ENCODE data around the gene ARFGAP2. TPM values are rescaled to one million over a fixed set of nuclear protein-coding genes. Genes with fewer than 3 reads are reported as not detected.
A peak's percentile ranks its signal among the peaks of the same experiment; 100 is the strongest.

ARFGAP2 gene
- polyA plus RNA-seq, 1 donor from 2014 or later = 213 TPM

DNA sequence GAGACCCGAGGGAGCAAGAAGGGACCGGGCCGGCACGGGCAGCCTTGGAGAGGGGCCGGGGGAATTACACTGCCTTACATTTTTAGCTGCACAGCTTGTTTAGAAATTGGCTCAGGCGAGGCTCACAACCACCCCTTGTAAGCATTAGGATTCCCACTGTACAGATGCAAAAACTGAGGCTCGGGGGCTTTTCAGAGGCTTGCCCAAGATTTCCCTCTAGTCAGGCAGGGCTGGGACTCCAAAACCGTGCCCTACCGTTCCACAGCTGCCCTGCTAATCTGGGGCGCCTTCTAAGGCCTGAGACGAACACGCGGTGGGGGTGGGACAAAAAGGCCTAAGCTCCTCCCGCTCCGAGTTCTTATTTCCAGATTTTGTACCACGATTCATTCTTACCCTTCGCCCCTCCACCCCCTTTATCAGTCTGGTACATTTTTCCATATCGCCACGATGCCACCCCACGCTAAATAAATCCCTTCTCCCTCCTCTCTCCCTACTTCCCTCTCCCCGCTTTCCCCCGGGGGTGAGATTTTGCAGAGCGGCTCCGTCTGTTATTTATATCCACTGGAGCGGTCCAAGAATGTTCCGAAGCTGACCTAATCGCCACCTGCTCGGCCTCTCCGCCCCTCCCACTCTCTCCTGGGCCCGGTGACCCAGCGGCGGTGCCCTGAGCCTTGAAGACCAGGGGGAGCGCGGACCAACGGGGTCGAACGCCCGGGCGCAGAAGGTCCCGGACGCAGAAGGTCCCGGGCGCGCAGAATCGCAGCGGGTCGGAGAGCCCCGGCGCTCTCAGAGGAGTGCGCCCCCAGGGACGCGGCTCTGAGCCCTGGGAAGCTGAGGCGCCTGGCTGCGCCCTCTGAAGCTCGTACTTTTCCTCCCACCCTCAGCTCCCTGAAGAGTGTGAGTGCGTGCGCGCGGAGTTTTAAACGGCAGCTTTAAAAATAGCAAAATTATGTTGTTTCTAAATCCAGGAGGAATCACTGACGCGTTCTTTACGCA, 10.3 kb upstream of the ARFGAP2 start:
- peaks cover 50% of the 10 kb centered on the region for H3K27me3 ChIP-seq (ENCODE audit: insufficient read depth, low read depth, low read length)
- H3K9me3 ChIP-seq (ENCODE audit: low read length) = no peaks in the 10 kb centered on the region
- H3F3A ChIP-seq (ENCODE audit: insufficient read depth, low read length, poor library complexity, severe bottlenecking) = no peaks in the 10 kb centered on the region
- H3K4me2 ChIP-seq (ENCODE audit: low read length) = peak overlapping the region; percentile 29
- peak; percentile 28 for TF ChIP-seq EZH2 (IDR thresholded peaks at IDR 0.05; ENCODE audit: borderline replicate concordance, insufficient read depth, low read length, poor library complexity, severe bottlenecking)
- no peak for TF ChIP-seq RAD21 (conservative IDR thresholded peaks at IDR 0.05)
- no peaks in the 10 kb centered on the region for H3K36me3 ChIP-seq (ENCODE audit: insufficient read depth, low read length)
- H3K9ac ChIP-seq (ENCODE audit: low read length) = no peak overlapping the region
- H4K20me1 ChIP-seq (ENCODE audit: insufficient read depth) = no peaks in the 10 kb centered on the region
- no peaks in the 10 kb centered on the region for H3K79me2 ChIP-seq (replicated peaks; ENCODE audit: insufficient read depth, low read length)
- H3K9me2 ChIP-seq (ENCODE audit: insufficient read depth, low read length) = no peaks in the 10 kb centered on the region
- H3K4me3 ChIP-seq (ENCODE audit: low read length) = peak overlapping the region; percentile 61
- no peak overlapping the region for H2AFZ ChIP-seq (ENCODE audit: low read depth, low read length)
- no peak overlapping the region for H3K27ac ChIP-seq (ENCODE audit: low read length)

- Histone ChIP-seq H3K9me2 (ENCODE audit: insufficient read depth, low read length) (no peaks in the 10 kb centered on the region), H4K20me1 (ENCODE audit: insufficient read depth) (no peaks in the 10 kb centered on the region), H3K79me2 (replicated peaks; ENCODE audit: insufficient read depth, low read length) (no peaks in the 10 kb centered on the region), H3F3A (ENCODE audit: insufficient read depth, low read length, poor library complexity, severe bottlenecking) (no peaks in the 10 kb centered on the region), H3K9me3 (ENCODE audit: low read length) (no peaks in the 10 kb centered on the region), H3K27ac (ENCODE audit: low read length) (no peak within 1 kb of the TSS), H3K9ac (ENCODE audit: low read length) (no peak within 1 kb of the TSS), H3K4me3 (ENCODE audit: low read length) (peak within 1 kb of the TSS; percentile 61), H3K36me3 (ENCODE audit: insufficient read depth, low read length) (no peaks in the 10 kb centered on the region), H3K4me2 (ENCODE audit: low read length) (peak within 1 kb of the TSS; percentile 29), H3K27me3 (ENCODE audit: insufficient read depth, low read depth, low read length) (peaks cover 50% of the 10 kb centered on the region), H2AFZ (ENCODE audit: low read depth, low read length) (no peak within 1 kb of the TSS)
- TF ChIP-seq RAD21 (conservative IDR thresholded peaks at IDR 0.05) = no peak
- TF ChIP-seq SMC3 (conservative IDR thresholded peaks at IDR 0.05; ENCODE audit: poor library complexity) = no peak
- TF ChIP-seq, protein P1, sequence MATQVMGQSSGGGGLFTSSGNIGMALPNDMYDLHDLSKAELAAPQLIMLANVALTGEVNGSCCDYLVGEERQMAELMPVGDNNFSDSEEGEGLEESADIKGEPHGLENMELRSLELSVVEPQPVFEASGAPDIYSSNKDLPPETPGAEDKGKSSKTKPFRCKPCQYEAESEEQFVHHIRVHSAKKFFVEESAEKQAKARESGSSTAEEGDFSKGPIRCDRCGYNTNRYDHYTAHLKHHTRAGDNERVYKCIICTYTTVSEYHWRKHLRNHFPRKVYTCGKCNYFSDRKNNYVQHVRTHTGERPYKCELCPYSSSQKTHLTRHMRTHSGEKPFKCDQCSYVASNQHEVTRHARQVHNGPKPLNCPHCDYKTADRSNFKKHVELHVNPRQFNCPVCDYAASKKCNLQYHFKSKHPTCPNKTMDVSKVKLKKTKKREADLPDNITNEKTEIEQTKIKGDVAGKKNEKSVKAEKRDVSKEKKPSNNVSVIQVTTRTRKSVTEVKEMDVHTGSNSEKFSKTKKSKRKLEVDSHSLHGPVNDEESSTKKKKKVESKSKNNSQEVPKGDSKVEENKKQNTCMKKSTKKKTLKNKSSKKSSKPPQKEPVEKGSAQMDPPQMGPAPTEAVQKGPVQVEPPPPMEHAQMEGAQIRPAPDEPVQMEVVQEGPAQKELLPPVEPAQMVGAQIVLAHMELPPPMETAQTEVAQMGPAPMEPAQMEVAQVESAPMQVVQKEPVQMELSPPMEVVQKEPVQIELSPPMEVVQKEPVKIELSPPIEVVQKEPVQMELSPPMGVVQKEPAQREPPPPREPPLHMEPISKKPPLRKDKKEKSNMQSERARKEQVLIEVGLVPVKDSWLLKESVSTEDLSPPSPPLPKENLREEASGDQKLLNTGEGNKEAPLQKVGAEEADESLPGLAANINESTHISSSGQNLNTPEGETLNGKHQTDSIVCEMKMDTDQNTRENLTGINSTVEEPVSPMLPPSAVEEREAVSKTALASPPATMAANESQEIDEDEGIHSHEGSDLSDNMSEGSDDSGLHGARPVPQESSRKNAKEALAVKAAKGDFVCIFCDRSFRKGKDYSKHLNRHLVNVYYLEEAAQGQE (IDR thresholded peaks at IDR 0.05; ENCODE audit: borderline replicate concordance) = no peak
- TF ChIP-seq, protein P2, sequence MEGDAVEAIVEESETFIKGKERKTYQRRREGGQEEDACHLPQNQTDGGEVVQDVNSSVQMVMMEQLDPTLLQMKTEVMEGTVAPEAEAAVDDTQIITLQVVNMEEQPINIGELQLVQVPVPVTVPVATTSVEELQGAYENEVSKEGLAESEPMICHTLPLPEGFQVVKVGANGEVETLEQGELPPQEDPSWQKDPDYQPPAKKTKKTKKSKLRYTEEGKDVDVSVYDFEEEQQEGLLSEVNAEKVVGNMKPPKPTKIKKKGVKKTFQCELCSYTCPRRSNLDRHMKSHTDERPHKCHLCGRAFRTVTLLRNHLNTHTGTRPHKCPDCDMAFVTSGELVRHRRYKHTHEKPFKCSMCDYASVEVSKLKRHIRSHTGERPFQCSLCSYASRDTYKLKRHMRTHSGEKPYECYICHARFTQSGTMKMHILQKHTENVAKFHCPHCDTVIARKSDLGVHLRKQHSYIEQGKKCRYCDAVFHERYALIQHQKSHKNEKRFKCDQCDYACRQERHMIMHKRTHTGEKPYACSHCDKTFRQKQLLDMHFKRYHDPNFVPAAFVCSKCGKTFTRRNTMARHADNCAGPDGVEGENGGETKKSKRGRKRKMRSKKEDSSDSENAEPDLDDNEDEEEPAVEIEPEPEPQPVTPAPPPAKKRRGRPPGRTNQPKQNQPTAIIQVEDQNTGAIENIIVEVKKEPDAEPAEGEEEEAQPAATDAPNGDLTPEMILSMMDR (IDR thresholded peaks at IDR 0.05; ENCODE audit: poor library complexity, severe bottlenecking) = no peak
- no peak for TF ChIP-seq MXI1 (conservative IDR thresholded peaks at IDR 0.05; ENCODE audit: poor library complexity, severe bottlenecking)
- no peak for TF ChIP-seq EP300 (conservative IDR thresholded peaks at IDR 0.05; ENCODE audit: poor library complexity, severe bottlenecking)
- TF ChIP-seq POLR2AphosphoS5 (IDR thresholded peaks at IDR 0.05) = no peak
- TF ChIP-seq TAF1 (IDR thresholded peaks at IDR 0.05; ENCODE audit: low read depth) = no peak
- TF ChIP-seq EZH2 (IDR thresholded peaks at IDR 0.05; ENCODE audit: borderline replicate concordance, insufficient read depth, low read length, poor library complexity, severe bottlenecking) = no peak
Measured at GRCh38 chr11:47186076-47186699, 9.5 kb upstream of the ARFGAP2 start, which contains the start of gene PACSIN3. Gene PACSIN3, minus strand, starts transcription at chr11:47186434. Its CDS starts 3,707 bp downstream, at chr11:47182727.
